Parathyroid adenoma (tissue), 2 donors: ENCODE measurements around the gene ABCA3.
A peak's percentile ranks its signal among the peaks of the same experiment; 100 is the strongest.

Source experiments
- H2AFZ ChIP-seq: fragments of 300-600 bp; sonication (generic); one replicate; pipeline ENCODE4 v1.7.0; 2017; ENCODE audit warnings: antibody characterized with exemption, mild to moderate bottlenecking
- H3K27ac ChIP-seq: fragments of 300-600 bp; sonication (generic); one replicate; pipeline ENCODE4 v1.7.0; 2017
- H3K27me3 ChIP-seq: fragments of 300-600 bp; sonication (generic); one replicate; pipeline ENCODE4 v1.7.0; 2017; ENCODE audit warnings: low read length; ENCODE audit not compliant: control insufficient read depth, insufficient read depth
- H3K36me3 ChIP-seq: fragments of 300-600 bp; sonication (generic); one replicate; pipeline ENCODE4 v1.7.0; 2017; ENCODE audit warnings: low read length; ENCODE audit not compliant: control insufficient read depth, insufficient read depth
- H3K4me1 ChIP-seq: fragments of 300-600 bp; sonication (generic); one replicate; pipeline ENCODE4 v1.7.0; 2017; ENCODE audit warnings: control low read depth
- H3K4me2 ChIP-seq: fragments of 300-600 bp; sonication (generic); one replicate; pipeline ENCODE4 v1.7.0; 2017; ENCODE audit warnings: low read length
- H3K4me3 ChIP-seq: fragments of 300-600 bp; sonication (generic); one replicate; pipeline ENCODE4 v1.7.0; 2017; ENCODE audit warnings: low read depth, low read length
- H3K79me2 ChIP-seq: fragments of 300-600 bp; sonication (generic); one replicate; pipeline ENCODE4 v1.7.0; 2017; ENCODE audit warnings: control low read depth
- H3K9ac ChIP-seq: fragments of 300-600 bp; sonication (generic); one replicate; pipeline ENCODE4 v1.7.0; 2017; ENCODE audit warnings: mild to moderate bottlenecking
- H3K9me3 ChIP-seq: fragments of 300-600 bp; sonication (generic); one replicate; pipeline ENCODE4 v1.7.0; 2017; ENCODE audit warnings: low read length; ENCODE audit not compliant: control insufficient read depth
- TF ChIP-seq, protein P1 (sequence below): fragments of 300-600 bp; sonication (generic); IDR thresholded peaks from one replicate; pipeline ENCODE4 v1.7.0; 2017; ENCODE audit warnings: antibody characterized with exemption, mild to moderate bottlenecking
- donor health status: primary hyperparathyroidism.

Gene ABCA3

DNA sequence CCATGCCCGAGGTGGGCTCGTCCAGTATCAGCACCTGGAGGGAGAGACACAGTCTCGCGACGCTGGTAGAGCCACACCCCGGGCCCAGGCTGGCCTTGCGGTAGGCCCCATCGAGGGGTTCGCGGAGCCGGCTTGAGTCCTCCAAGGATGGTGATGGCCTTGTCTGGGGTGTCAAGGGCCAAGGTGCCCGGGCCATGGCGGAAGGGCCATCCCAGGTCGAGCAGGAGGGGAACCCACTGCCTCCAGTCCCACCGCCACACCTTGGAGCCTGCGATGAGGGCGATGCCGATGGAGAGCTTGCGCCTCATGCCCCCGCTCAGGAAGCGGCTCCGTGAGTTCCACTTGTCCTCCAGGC is 43.0 kb downstream of the ABCA3 start:
- no peaks in the 10 kb centered on the region for H3K9me3 ChIP-seq
- H3K4me1 ChIP-seq = peaks cover 3% of the 10 kb centered on the region
- H3K27ac ChIP-seq = no peak overlapping the region
- no peaks in the 10 kb centered on the region for H3K36me3 ChIP-seq
- TF ChIP-seq, protein P1, sequence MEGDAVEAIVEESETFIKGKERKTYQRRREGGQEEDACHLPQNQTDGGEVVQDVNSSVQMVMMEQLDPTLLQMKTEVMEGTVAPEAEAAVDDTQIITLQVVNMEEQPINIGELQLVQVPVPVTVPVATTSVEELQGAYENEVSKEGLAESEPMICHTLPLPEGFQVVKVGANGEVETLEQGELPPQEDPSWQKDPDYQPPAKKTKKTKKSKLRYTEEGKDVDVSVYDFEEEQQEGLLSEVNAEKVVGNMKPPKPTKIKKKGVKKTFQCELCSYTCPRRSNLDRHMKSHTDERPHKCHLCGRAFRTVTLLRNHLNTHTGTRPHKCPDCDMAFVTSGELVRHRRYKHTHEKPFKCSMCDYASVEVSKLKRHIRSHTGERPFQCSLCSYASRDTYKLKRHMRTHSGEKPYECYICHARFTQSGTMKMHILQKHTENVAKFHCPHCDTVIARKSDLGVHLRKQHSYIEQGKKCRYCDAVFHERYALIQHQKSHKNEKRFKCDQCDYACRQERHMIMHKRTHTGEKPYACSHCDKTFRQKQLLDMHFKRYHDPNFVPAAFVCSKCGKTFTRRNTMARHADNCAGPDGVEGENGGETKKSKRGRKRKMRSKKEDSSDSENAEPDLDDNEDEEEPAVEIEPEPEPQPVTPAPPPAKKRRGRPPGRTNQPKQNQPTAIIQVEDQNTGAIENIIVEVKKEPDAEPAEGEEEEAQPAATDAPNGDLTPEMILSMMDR = no peak
- no peak overlapping the region for H3K4me3 ChIP-seq
- H2AFZ ChIP-seq = no peak overlapping the region
- H3K79me2 ChIP-seq = no peaks in the 10 kb centered on the region
- H3K9ac ChIP-seq = no peak overlapping the region
- H3K27me3 ChIP-seq = no peaks in the 10 kb centered on the region
- no peak overlapping the region for H3K4me2 ChIP-seq

DNA sequence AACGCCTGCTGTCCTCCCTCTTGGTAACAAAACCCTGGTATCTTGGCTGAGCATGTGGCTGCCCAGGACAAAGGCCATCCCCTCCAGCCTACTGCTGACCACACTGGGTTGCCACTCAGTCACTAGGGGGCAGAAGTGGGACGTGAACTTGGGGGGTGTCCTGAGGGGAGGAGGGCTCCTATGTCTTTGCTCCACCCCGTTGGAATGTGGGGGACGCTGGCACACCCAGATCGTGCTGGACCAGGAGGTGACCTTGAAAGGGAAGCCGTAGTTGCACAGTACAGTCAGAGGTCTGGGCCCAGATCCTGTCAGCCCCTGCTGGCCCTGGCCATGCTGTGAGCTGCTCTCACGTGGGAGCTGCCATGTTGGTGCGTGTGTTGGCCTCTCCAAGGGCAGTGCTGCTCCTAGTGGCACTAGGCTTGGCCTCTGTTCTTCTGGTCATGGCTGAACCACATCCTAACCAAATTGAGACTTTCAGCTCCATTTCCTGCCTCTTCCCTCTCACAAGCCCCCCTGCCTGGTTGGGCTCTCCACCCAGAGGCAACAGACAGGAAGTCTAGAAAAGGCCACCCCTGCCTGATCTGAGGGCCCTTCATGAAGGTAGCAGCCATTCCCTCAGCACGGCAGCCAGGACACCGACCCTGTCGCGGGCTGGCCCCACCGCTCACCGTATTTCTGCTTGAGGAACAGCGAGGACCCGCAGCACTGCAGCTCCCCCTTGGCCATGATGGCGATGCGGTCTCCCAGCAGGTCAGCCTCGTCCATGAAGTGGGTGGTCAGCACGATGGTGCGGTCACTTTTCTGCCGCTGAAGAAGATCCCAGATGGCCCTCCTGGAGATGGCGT is 43.6 kb downstream of the ABCA3 start:
- Histone ChIP-seq H3K27ac (no peak overlapping the region), H3K79me2 (no peaks in the 10 kb centered on the region), H2AFZ (no peak overlapping the region), H3K27me3 (no peaks in the 10 kb centered on the region), H3K9ac (no peak overlapping the region), H3K36me3 (no peaks in the 10 kb centered on the region), H3K9me3 (no peaks in the 10 kb centered on the region), H3K4me3 (no peak overlapping the region), H3K4me2 (no peak overlapping the region), H3K4me1 (peaks cover 3% of the 10 kb centered on the region)
- TF ChIP-seq, protein P1 = peak; percentile 54

DNA sequence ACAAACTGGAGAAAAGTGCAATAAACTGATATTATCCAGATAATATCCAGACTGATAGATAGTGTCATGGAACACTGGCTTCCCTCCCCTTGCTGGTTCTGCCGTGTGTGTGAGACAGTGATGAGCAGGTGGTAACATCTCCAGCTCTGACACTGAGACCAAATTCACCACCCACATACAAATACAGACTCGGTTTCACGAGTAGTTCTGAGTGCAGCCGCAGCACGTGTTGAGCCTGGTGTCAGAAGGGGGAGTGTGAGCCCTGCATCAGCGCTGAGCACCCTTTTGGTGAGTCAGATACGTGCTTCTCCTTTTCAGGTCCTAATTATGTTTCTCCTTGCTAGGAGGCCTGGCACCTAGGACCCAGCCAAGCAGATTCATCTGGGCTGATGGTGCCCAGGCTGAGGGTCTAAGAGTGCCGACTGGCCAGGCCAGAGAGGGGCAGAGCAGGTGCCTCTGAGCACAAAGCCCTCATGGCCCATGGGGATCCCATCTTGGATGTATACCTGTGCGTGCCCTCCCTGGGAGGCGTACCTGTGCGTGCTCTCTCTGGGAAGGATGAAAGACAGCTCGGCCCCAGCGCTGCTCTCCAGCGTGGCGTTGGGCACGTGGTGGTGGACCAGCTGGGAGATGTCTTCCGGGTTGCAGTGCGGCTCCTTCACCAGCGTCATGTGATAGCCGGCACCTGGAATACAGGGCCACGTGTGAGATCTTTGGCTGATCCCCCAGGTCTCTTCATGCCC is 45.3 kb downstream of the ABCA3 start:
- TF ChIP-seq, protein P1 = no peak
- Histone ChIP-seq H3K79me2 (no peaks in the 10 kb centered on the region), H3K27ac (no peak overlapping the region), H3K9me3 (no peaks in the 10 kb centered on the region), H3K9ac (no peak overlapping the region), H3K4me1 (peaks cover 3% of the 10 kb centered on the region), H3K4me3 (no peak overlapping the region), H3K36me3 (no peaks in the 10 kb centered on the region), H3K27me3 (no peaks in the 10 kb centered on the region), H2AFZ (no peak overlapping the region), H3K4me2 (no peak overlapping the region)

DNA sequence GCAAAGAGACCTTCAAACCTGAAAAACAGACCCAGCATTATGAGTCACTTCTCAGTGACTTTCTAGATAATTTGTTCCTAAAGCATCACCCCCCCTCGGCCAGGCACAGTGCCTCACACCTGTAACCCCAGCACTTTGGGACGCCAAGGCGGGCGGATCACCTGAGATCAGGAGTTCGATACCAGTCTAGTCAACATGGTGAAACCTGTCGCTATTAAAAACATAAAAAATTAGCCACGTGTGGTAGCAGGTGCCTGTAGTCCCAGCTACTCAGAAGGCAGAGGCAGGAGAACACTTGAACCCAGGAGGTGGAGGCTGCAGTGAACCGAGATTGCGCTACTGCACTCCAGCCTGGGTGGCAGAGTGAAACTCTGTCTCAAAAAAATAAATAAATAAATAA is 48.3 kb downstream of the ABCA3 start:
- Histone ChIP-seq H3K27ac (no peak overlapping the region), H3K9me3 (no peaks in the 10 kb centered on the region), H3K4me1 (peaks cover 3% of the 10 kb centered on the region), H2AFZ (no peak overlapping the region), H3K9ac (no peak overlapping the region), H3K36me3 (no peaks in the 10 kb centered on the region), H3K27me3 (no peaks in the 10 kb centered on the region), H3K4me3 (no peak overlapping the region), H3K79me2 (no peaks in the 10 kb centered on the region), H3K4me2 (no peak overlapping the region)
- TF ChIP-seq, protein P1 = no peak
